ENCODE data around the gene HTR1B.
A peak's percentile ranks its signal among the peaks of the same experiment; 100 is the strongest.

- no peak for TF ChIP-seq SMC3 (IDR thresholded peaks at IDR 0.05; ENCODE audit: low read depth, low read length)
- TF ChIP-seq CTCF (conservative IDR thresholded peaks at IDR 0.05; ENCODE audit: low read depth, low read length), result no peak
- no peak for TF ChIP-seq USF2 (IDR thresholded peaks at IDR 0.05; ENCODE audit: low read depth, low read length)
- TF ChIP-seq RCOR1 (IDR thresholded peaks at IDR 0.05; ENCODE audit: insufficient replicate concordance, low read length), result peak; percentile 30
- no peak; the same call in 1 of the 2 replicates for TF ChIP-seq POLR2A (IDR thresholded peaks at IDR 0.05; ENCODE audit: low read depth, low read length)
- TF ChIP-seq MXI1 (IDR thresholded peaks at IDR 0.05; ENCODE audit: borderline replicate concordance, low read depth, low read length), result no peak
- TF ChIP-seq ELK1 (IDR thresholded peaks at IDR 0.05; ENCODE audit: borderline replicate concordance, low read depth, low read length), result no peak
- no peak for TF ChIP-seq MAFK (IDR thresholded peaks at IDR 0.05; ENCODE audit: low read depth, low read length)
- TF ChIP-seq RAD21 (IDR thresholded peaks at IDR 0.05; ENCODE audit: low read length), result no peak
- peak; percentile 90 for TF ChIP-seq CEBPB (IDR thresholded peaks at IDR 0.05; ENCODE audit: low read depth, low read length)
- 0 out of 2 replicates have a peak, but pooled peaks have one; percentile 14 for TF ChIP-seq BHLHE40 (IDR thresholded peaks at IDR 0.05; ENCODE audit: low read depth, low read length)
- TF ChIP-seq MAZ (IDR thresholded peaks at IDR 0.05; ENCODE audit: borderline replicate concordance, low read depth, low read length), result no peak
- no peak for TF ChIP-seq NFE2L2 (IDR thresholded peaks at IDR 0.05; ENCODE audit: low read depth, low read length)
- no peak for TF ChIP-seq CHD1 (IDR thresholded peaks at IDR 0.05; ENCODE audit: low read depth, low read length)
These were observed 6.6 kb downstream of the HTR1B start for GRCh38 chr6:77456531-77457248.
